Urinary bladder (tissue), 4 donors: ENCODE results near the gene ARHGAP26. TPM values are rescaled to one million over a fixed set of nuclear protein-coding genes. Genes with fewer than 3 reads are reported as not detected.
"Not testable (repeated sequence)": the region's sequence is repeated elsewhere in the genome, so short reads cannot be mapped to it uniquely, and the experiment has no call there.

Source experiments
- DNase-seq: peaks from one replicate; pipeline ENCODE4 v3.0.0-alpha.2; 2015; ENCODE audit errors: extremely low spot score
- H3K27ac ChIP-seq: one replicate; pipeline ENCODE4 v1.5.1; 2013; ENCODE audit warnings: low read depth, mild to moderate bottlenecking, moderate library complexity
- H3K36me3 ChIP-seq: one replicate; pipeline ENCODE4 v1.6.1; 2013; ENCODE audit warnings: mild to moderate bottlenecking, moderate library complexity; ENCODE audit not compliant: insufficient read depth
- H3K4me1 ChIP-seq: one replicate; pipeline ENCODE4 v1.6.1; 2013; ENCODE audit warnings: mild to moderate bottlenecking, moderate library complexity; ENCODE audit not compliant: insufficient read depth
- H3K4me3 ChIP-seq: one replicate; pipeline ENCODE4 v1.5.1; 2013; ENCODE audit warnings: low read depth, low read length
- WGBS: extraction: QIAGEN DNeasy Blood & Tissue Kit; methylation state at CpG from one replicate; pipeline ENCODE4 v1.1.7; 2013; 5-methylcytosine and 5-hydroxymethylcytosine counted together
- polyA plus RNA-seq: library from polyadenylated mRNA; stranded (reverse); fragments of 200-250 nt; gene quantifications from one replicate; pipeline ENCODE4 v1.2.3, GENCODE V29; 2013
- total RNA-seq: library from RNA; depleted of rRNA; stranded (reverse); fragments of >200 nt; gene quantifications from one replicate; pipeline ENCODE4 v1.2.3, GENCODE V29; 2014
- donor health status: healthy with polysubstance abuse.
- donor health status: healthy.

The ARHGAP26 gene
- total and polyA plus RNA-seq, 2 donors = 5.7 to 54.2 TPM

GRCh38 chr5:142977363-142978051, 207.3 kb downstream of the ARHGAP26 start:
- H3K36me3 ChIP-seq = no peaks in the 10 kb centered on the region
- H3K4me1 ChIP-seq = no peaks in the 10 kb centered on the region
- no peak overlapping the region for H3K4me3 ChIP-seq
- 86% methylated on average over 8 of the region's 8 CpGs for WGBS
- no peak overlapping the region for H3K27ac ChIP-seq
- no peak for DNase-seq

GRCh38 chr5:142978252-142978651, 208.1 kb downstream of the ARHGAP26 start:
- no peak overlapping the region for H3K27ac ChIP-seq
- H3K4me3 ChIP-seq = no peak overlapping the region
- 96% methylated on average over 2 of the region's 2 CpGs for WGBS
- no peak for DNase-seq
- no peaks in the 10 kb centered on the region for H3K36me3 ChIP-seq
- no peaks in the 10 kb centered on the region for H3K4me1 ChIP-seq

DNA sequence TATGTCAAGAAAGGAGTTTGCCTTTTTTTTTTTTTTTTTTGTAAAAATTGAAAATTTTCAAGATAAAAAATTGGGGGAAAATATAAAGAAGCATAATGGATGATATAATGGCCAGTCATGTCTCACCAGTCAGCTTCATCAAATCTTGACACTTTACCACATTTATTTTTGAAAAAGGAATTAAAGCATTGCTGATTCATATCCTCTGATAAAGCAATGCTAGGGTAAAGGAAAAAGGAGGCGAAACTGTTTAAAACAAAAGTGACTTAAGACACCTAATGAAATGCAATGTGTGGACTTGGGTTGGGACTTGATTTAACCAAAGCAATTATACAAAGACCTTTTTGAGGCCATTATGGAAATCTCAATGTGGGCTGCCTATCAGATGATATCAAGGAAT, 208.5 kb downstream of the ARHGAP26 start:
- H3K4me3 ChIP-seq = no peak overlapping the region
- no peaks in the 10 kb centered on the region for H3K4me1 ChIP-seq
- H3K36me3 ChIP-seq = no peaks in the 10 kb centered on the region
- no peak overlapping the region for H3K27ac ChIP-seq
- WGBS = 86% methylated on average over 1 of the region's 1 CpG
- no peak for DNase-seq

- Histone ChIP-seq H3K36me3 (no peaks in the 10 kb centered on the region), H3K4me1 (no peaks in the 10 kb centered on the region), H3K27ac (no peak overlapping the region), H3K4me3 (no peak overlapping the region)
- DNase-seq = no peak
- WGBS = 73% methylated on average over 3 of the region's 3 CpGs
Measured at GRCh38 chr5:142979636-142980035, 209.5 kb downstream of the ARHGAP26 start.

GRCh38 chr5:142981475-142981874, 211.3 kb downstream of the ARHGAP26 start:
- Histone ChIP-seq H3K27ac (no peak overlapping the region), H3K4me3 (no peak overlapping the region)

DNA sequence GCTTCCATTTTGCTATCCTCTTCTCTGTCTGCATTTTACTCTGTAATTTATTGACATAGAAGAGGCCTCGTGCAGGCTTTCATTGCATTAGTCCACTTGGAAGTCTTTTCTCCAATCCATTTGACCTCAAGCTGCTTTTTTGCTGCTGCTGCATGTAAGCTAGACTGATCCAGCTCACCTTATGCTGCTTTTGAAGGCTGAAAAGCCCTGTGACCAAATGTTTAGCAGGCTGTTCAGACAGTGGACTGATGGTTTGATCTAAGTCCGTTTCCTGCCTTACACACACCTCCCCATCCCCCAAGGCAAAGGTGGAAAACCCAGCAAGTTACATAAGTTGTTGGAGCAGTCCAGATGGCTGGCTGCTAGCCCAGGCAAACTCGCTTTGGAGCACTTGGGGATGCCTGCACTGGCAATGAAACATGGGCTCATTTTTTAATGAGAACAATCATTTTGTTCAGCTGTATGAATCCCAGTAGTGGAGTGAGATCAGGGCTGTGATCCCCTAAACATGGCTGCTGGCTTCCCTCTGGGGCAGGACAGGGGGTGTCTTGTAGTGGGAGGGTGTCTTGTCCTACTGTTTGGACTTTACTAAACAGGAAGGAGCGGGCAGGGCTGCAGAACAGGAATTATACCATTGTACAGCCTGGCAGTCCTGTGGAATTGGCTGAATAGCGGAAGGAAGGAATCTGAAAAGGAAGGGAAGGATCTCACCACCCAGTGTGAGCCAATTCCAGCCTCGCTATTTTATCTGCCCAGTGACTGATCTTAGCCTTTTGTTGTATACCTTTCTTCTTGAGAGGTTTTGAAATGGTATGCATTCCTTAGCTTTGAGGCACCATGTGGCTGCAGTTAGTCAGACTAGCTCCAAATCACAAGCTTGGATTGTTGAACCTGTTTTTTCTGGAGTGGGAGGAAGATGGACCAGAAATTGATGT, 212.0 kb downstream of the ARHGAP26 start:
- Histone ChIP-seq H3K27ac (no peak overlapping the region), H3K4me3 (no peak overlapping the region), H3K4me1 (no peaks in the 10 kb centered on the region), H3K36me3 (no peaks in the 10 kb centered on the region)
- no peak for DNase-seq
- 27% methylated on average over 6 of the region's 6 CpGs for WGBS

More at GRCh38 chr5:142981475-142981874, 211.3 kb downstream of the ARHGAP26 start:
- Histone ChIP-seq H3K4me1 (no peaks in the 10 kb centered on the region), H3K36me3 (no peaks in the 10 kb centered on the region)
- 11% methylated on average over 5 of the region's 5 CpGs for WGBS
- no peak for DNase-seq

DNA sequence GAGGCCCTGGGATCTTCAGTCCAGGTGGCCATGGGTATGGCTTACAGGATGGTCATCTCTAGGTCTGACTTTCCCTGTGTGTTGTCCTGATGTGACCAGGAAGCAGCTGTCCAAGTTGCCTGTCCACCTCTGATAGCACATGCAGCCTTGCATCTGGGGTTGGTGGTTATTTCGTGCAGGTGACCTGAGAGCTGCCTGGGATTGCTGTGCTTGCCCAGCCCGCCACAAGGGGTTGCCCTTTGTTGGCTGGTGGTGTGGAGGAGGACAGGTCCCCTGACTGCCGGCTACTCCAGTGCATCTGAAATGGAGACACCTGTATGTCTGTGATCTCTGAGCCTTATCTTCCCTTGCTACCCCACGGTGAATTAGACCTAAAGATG, 212.6 kb downstream of the ARHGAP26 start:
- no peak for DNase-seq
- H3K4me1 ChIP-seq = no peaks in the 10 kb centered on the region
- 91% methylated on average over 4 of the region's 4 CpGs for WGBS
- H3K4me3 ChIP-seq = no peak overlapping the region
- H3K36me3 ChIP-seq = no peaks in the 10 kb centered on the region
- H3K27ac ChIP-seq = no peak overlapping the region

GRCh38 chr5:142984011-142984410, 213.8 kb downstream of the ARHGAP26 start:
- Histone ChIP-seq H3K27ac (no peak overlapping the region), H3K4me3 (no peak overlapping the region), H3K36me3 (no peaks in the 10 kb centered on the region), H3K4me1 (no peaks in the 10 kb centered on the region)
- 85% methylated on average over 1 of the region's 1 CpG for WGBS
- no peak for DNase-seq

GRCh38 chr5:142984525-142984924, 214.3 kb downstream of the ARHGAP26 start:
- Histone ChIP-seq H3K27ac (no peak overlapping the region), H3K4me3 (no peak overlapping the region), H3K36me3 (no peaks in the 10 kb centered on the region), H3K4me1 (no peaks in the 10 kb centered on the region)
- 95% methylated on average over 2 of the region's 2 CpGs for WGBS
- DNase-seq = no peak

DNA sequence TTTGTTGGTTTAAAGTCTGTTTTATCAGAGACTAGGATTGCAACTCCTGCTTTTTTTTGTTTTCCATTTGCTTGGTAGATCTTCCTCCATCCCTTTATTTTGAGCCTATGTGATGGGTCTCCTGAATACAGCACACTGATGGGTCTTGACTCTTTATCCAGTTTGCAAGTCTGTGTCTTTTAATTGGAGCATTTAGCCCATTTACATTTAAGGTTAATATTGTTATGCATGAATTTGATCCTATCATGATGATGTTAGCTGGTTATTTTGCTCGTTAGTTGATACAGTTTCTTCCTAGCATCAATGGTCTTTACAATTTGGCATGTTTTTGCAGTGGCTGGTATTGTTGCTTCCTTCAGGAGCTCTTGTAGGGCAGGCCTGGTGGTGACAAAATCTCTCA, 219.1 kb downstream of the ARHGAP26 start:
- H3K27ac ChIP-seq, H3K36me3 ChIP-seq, DNase-seq, H3K4me3 ChIP-seq, H3K4me1 ChIP-seq: not testable (repeated sequence)
- WGBS = 99% methylated on average over 1 of the region's 1 CpG

DNA sequence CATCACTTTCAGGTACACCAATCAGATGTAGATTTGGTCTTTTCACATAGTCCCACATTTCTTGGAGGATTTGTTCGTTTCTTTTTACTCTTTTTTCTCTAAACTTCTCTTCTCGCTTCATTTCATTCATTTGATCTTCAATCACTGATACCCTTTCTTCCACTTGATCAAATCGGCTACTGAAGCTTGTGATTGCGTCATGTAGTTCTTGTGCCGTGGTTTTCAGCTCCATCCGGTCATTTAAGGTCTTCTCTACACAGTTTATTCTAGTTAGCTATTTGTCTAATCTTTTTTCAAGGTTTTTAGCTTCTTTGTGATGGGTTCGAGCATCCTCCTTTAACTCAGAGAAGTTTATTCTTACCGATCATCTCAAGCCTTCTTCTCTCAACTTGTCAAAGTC, 219.9 kb downstream of the ARHGAP26 start:
- not testable (repeated sequence) for H3K4me3 ChIP-seq, DNase-seq, H3K36me3 ChIP-seq, H3K27ac ChIP-seq, H3K4me1 ChIP-seq
- WGBS = 90% methylated on average over 8 of the region's 8 CpGs

DNA sequence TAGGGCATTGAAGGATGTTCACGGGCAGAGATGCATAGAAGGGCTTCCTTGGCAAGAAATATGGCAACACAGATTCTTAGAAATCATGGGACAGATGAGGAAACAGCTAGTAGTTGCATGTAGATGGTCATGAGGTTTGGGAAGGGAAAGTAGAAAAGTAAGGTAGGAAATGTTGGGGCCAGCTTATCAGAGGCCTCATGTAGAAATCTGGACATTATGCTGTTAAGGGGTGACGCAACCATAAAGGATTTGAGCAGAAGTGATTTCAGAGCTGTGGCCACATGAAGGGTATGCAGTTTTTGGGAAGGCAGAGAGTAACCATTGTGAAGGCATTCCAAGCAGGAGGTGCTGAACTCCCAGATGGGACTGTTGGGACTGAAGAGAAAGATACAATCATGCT, 224.0 kb downstream of the ARHGAP26 start:
- no peaks in the 10 kb centered on the region for H3K36me3 ChIP-seq
- 99% methylated on average over 2 of the region's 2 CpGs for WGBS
- no peak overlapping the region for H3K4me3 ChIP-seq
- DNase-seq = no peak
- no peaks in the 10 kb centered on the region for H3K4me1 ChIP-seq
- no peak overlapping the region for H3K27ac ChIP-seq

- not testable (repeated sequence) for H3K4me3 ChIP-seq, H3K36me3 ChIP-seq, DNase-seq, H3K4me1 ChIP-seq, H3K27ac ChIP-seq
Measured at GRCh38 chr5:142995621-142996020, 225.4 kb downstream of the ARHGAP26 start.

DNA sequence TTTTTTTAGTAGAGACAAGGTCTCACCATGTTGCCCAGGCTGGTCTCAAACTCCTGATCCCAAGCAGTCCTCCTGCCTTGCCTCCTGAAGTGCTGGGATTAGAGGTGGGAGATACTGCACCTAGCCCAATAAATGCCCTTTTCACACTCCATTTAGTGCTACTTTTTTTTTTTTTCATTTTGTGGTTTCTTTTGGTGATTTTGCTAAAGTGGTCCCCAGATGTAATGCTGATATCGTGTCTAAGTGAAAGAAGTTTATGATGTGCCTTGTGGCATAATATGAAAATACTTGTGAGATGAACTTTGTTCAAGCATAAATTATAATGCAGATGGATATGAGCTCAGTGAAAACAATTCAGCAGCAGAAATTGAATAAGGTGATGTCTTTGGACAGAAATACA, 227.4 kb downstream of the ARHGAP26 start:
- no peak overlapping the region for H3K27ac ChIP-seq
- DNase-seq = no peak
- peaks cover 1% of the 10 kb centered on the region for H3K4me1 ChIP-seq
- no peak overlapping the region for H3K4me3 ChIP-seq
- H3K36me3 ChIP-seq = no peaks in the 10 kb centered on the region
- WGBS = 89% methylated on average over 1 of the region's 1 CpG
